Measurements from ENCODE around the gene DPP9.

Gene DPP9

GRCh38 chr19:4653793-4654436 is 69.7 kb downstream of the DPP9 start:
- no peak for FAIRE-seq

GRCh38 chr19:4652075-4652474 is 71.6 kb downstream of the DPP9 start:
- no peak for FAIRE-seq

- no peak for FAIRE-seq
These were observed 73.5 kb downstream of the DPP9 start for GRCh38 chr19:4650159-4650558.

GRCh38 chr19:4649392-4650047 is 74.1 kb downstream of the DPP9 start:
- no peak for FAIRE-seq

GRCh38 chr19:4647676-4648644 is 75.7 kb downstream of the DPP9 start:
- FAIRE-seq = no peak

- FAIRE-seq = no peak
These were observed 77.9 kb downstream of the DPP9 start for GRCh38 chr19:4645718-4646117.

GRCh38 chr19:4642625-4643024 is 81.0 kb downstream of the DPP9 start:
- no peak for FAIRE-seq

- FAIRE-seq = no peak
These were observed 82.5 kb downstream of the DPP9 start for GRCh38 chr19:4641132-4641531.

GRCh38 chr19:4640247-4641000 is 83.2 kb downstream of the DPP9 start:
- no peak for FAIRE-seq

- no peak for FAIRE-seq
These were observed 84.0 kb downstream of the DPP9 start for GRCh38 chr19:4639531-4640246.

GRCh38 chr19:4638828-4639530 is 84.7 kb downstream of the DPP9 start, which contains the start of gene TNFAIP8L1:
TNFAIP8L1 (plus strand) TSS chr19:4639516; CDS start chr19:4651870, 12,354 bp downstream.
- FAIRE-seq = no peak

GRCh38 chr19:4638317-4638716 is 85.3 kb downstream of the DPP9 start:
- FAIRE-seq = no peak

- no peak for FAIRE-seq
These were observed 86.9 kb downstream of the DPP9 start for GRCh38 chr19:4636761-4637160.

GRCh38 chr19:4636151-4636717 is 87.4 kb downstream of the DPP9 start:
- no peak for FAIRE-seq

- FAIRE-seq = no peak
These were observed 87.9 kb downstream of the DPP9 start for GRCh38 chr19:4635754-4636116.

GRCh38 chr19:4633140-4633967 is 90.3 kb downstream of the DPP9 start:
- no peak for FAIRE-seq

All from G401.6 (cell line).